ENCODE results near the gene SNX9. TPM values are rescaled to one million over a fixed set of nuclear protein-coding genes. Genes with fewer than 3 reads are reported as not detected.

SNX9 gene
- total and polyA plus RNA-seq, 2 of the 8 experiments (the other 6 are each of a cell fraction or from before 2014, with no cell fraction given): 11.8 to 23.2 TPM

- no peak for TF ChIP-seq ATF3 (IDR thresholded peaks at IDR 0.05; ENCODE audit: insufficient read depth, low read depth, low read length)
- TF ChIP-seq CREB1 (IDR thresholded peaks at IDR 0.05): no peak
- TF ChIP-seq GTF2F1 (IDR thresholded peaks at IDR 0.05; ENCODE audit: borderline replicate concordance, low read depth, low read length): no peak
- no peak for TF ChIP-seq SIRT6 (IDR thresholded peaks at IDR 0.05; ENCODE audit: low read length)
These were observed 120.9 kb downstream of the SNX9 start (continued) for GRCh38 chr6:157943964-157944283.

Data from H1 (cell line).